GM19035 (cell line): ENCODE measurements around the gene MBTPS1.
A peak's percentile ranks its signal among the peaks of the same experiment; 100 is the strongest.

ENCODE experiments used
- ATAC-seq: cut with Tn5 transposase; IDR thresholded peaks from one replicate; pipeline ENCODE4 v1.9.1; 2021; ENCODE audit not compliant: unreplicated experiment

MBTPS1 gene

DNA sequence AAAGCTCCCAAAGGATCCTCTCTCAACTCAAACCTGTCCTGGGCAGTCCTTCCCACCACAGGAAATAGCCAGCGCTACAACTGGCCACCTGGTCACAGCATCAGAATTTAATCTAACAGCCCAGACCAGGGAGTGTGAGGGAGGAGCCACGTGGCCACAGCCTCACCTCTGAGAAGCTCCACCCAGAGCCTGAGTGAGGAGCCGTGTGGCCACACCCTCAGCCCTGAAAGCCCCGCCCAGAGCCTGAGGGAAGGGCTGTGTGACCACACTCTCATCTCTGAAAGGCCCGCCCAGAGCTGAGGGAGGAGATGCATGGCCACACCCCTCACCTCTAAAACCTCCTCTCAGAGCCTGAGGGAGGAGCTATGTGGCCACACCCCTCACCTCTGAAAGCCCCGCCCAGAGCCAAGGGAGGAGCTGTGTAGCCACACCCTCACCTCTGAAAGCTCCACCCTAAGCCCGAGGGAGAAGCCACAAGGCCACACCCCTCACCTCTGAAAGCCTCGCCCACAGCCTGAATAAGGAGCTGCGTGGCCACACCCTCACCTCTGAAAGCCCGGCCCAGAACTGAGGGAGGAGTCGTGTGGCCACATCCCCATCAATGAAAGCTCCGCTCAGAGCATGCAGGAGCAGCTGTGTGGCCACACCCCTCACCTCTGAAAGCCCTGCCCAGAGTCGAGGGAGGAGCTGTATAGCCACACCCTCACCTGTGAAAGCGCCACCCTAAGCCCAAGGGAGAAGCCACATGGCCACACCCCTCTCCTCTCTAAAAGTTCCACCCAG is 102.8 kb downstream of the MBTPS1 start:
- ATAC-seq: peak; percentile 85

DNA sequence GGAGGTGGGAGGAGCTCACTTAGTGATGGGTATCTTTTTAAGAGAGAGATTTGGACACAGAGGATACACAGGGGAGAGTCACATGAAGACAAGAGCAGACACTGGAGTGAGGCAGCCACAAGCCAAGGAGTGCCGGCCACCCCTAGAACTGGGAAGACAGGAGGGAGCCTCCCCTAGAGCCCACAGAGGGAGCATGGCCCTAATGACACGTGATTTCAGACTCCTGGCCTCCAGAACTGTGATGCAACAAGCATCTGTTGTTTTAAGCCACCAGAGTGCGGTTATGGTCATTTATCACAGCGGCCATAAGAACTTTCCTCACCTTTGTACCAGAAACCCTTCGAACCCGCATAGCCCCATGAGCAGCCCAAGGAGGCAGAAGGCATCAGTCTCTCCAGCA is 107.5 kb downstream of the MBTPS1 start:
- ATAC-seq: no peak

DNA sequence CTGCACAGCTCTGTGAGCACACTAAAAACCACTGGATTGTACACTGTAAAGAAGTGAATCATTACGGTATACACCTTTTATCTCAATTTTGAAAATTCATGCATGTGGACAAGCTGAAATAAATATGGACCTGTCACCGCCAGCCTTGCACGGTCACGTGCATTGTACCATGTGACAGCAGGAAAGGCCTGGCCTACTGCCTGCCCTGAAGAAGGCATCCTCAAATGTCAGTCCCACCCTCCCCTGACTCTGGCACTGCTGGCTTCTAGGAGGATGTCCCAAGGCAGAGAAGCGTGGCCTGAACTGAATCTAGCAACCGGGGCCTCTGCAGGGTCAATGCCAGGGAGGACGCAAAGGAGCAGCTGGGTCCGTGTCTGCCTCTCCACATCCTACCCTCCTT is 108.8 kb downstream of the MBTPS1 start:
- ATAC-seq: no peak

DNA sequence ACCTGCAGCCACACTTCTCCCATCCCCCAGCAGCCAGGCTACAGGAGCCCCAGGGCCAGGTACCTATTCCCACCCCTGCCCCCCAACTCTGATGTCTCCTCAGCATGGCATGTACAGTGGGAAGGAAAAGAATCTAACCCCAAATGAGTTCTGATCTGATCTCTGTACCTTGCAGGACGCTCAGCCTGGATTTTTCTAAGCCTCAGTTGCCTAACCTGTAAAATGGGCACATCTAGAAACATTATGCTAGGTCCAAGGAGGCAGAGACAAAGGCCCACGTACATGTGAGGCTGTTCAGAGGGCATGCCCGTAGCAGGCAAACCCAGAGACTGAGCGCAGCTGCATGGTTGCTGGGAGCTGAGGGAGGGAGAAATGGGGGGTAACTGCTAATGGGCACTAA is 109.2 kb downstream of the MBTPS1 start:
- ATAC-seq: no peak

DNA sequence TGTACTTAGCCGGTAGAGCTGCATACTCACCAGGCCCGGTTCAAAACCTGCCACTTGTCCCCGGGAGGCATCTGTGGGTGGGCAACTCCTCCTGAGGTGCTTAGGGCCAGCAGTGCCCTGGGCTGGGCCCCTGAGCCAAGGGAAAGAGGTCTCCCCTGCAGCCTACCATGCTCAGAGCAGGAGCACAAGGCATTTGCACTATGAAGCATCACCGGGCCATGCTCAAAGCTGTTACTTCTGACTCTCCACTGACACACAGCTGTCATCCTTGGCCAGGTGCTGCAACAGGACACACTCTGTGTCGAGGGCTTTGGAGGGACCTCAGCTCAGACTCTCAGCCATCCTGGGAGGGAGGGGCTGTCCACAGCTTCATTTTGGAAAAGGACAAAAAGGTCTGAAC is 111.4 kb downstream of the MBTPS1 start:
- no peak for ATAC-seq

DNA sequence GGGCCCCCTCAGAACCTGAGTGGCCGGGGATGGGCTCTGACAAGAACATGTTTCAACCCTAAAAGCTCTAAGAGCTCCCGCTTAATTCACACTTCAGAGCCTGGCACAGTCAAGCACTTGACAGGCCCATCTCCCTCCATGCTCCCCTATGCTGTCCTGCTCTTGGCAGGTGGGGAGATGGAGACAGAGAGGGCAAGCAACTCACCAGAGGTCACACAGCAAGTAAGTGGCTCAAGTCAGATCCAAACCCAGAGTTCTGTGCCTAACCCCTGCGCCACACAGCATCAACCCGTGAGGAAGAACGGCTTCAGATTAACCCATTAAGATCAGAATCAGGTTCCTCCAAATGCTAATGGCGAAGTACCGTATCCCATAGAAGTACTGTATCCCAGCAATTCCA is 112.3 kb downstream of the MBTPS1 start:
- no peak for ATAC-seq
